ENCODE data around the gene FAM162B. TPM values are rescaled to one million over a fixed set of nuclear protein-coding genes. Genes with fewer than 3 reads are reported as not detected.

Gene FAM162B
- total RNA-seq, 1 experiment from 2014 or later = not detected

DNA sequence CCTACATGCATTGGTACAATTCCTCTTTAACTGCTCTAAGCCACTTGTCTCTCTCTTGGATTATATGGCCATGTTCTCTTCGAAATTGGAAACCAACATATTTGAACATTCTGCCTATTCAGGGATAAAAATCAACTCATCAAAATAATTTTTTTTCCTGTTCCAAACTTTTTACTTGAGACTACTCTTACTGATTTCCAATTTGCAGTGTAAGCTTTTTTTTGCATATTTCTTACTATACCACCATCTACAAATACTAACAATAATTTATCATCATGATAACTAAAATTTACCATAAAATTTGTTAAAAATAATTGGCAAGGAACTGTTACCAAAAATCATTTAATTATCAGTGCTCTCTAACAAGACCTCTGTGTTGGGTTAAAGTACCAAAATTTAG is 6.9 kb upstream of the FAM162B start:
- in situ Hi-C loops (cut with HindIII; ENCODE audit: low pct_unique_long_range_greater_than_20kb, low sequenced_read_pairs) (no loop called here), intact Hi-C loops (cut with micrococcal nuclease; ENCODE audit: unreplicated experiment) (no loop called here)
- CTCF ChIA-PET = no interaction called here

DNA sequence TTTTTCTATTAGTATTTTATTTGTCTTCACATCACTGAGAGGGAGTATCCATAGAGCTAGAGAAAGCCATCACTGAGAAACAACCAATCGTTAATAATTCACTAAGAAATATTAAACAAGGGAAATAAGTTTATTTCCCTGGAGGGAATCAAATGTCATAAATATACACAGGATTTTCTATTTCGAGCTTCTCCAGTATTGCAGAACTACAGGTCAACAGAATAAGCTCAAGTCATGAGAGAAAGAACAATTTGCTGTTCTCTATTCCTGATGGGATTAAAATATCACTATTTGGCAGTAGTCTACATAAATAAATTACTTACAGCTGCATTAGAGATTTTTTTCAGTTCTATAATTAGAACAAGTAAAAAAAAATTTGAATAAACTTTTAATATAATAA is 2.2 kb upstream of the FAM162B start:
- POLR2A ChIA-PET = no interaction called here
- intact Hi-C loops (cut with micrococcal nuclease; ENCODE audit: unreplicated experiment) (no loop called here), in situ Hi-C loops (cut with HindIII; ENCODE audit: low pct_unique_long_range_greater_than_20kb, low sequenced_read_pairs) (no loop called here)
- Histone ChIP-seq H3K36me3 (ENCODE audit: control insufficient read depth, insufficient read depth, low read length) (no peaks in the 10 kb centered on the region), H3K9me3 (ENCODE audit: control insufficient read depth, insufficient read depth, low read depth, low read length) (no peaks in the 10 kb centered on the region), H3K4me3 (ENCODE audit: low read depth in 2 of 2, low read length in 2 of 2) (no peak overlapping the region), H3K27ac (ENCODE audit: low read length) (no peak overlapping the region), H3K4me1 (ENCODE audit: control insufficient read depth, insufficient read depth, low read length) (no peaks in the 10 kb centered on the region), H3K27me3 (ENCODE audit: control insufficient read depth, insufficient read depth, low read length) (peaks cover 7% of the 10 kb centered on the region; the same call in 1 of the 2 replicates)
- CTCF ChIA-PET = interaction anchor here (0.6 to 0.7 kb wide), 2 partner anchors 103 to 570 kb away, joined by 3 to 6 read pairs; no protein-coding TSS in a partner anchor
- TF ChIP-seq POLR2AphosphoS5 (IDR thresholded peaks at IDR 0.05; ENCODE audit: low read depth, low read length) = no peak
- TF ChIP-seq, protein P1, sequence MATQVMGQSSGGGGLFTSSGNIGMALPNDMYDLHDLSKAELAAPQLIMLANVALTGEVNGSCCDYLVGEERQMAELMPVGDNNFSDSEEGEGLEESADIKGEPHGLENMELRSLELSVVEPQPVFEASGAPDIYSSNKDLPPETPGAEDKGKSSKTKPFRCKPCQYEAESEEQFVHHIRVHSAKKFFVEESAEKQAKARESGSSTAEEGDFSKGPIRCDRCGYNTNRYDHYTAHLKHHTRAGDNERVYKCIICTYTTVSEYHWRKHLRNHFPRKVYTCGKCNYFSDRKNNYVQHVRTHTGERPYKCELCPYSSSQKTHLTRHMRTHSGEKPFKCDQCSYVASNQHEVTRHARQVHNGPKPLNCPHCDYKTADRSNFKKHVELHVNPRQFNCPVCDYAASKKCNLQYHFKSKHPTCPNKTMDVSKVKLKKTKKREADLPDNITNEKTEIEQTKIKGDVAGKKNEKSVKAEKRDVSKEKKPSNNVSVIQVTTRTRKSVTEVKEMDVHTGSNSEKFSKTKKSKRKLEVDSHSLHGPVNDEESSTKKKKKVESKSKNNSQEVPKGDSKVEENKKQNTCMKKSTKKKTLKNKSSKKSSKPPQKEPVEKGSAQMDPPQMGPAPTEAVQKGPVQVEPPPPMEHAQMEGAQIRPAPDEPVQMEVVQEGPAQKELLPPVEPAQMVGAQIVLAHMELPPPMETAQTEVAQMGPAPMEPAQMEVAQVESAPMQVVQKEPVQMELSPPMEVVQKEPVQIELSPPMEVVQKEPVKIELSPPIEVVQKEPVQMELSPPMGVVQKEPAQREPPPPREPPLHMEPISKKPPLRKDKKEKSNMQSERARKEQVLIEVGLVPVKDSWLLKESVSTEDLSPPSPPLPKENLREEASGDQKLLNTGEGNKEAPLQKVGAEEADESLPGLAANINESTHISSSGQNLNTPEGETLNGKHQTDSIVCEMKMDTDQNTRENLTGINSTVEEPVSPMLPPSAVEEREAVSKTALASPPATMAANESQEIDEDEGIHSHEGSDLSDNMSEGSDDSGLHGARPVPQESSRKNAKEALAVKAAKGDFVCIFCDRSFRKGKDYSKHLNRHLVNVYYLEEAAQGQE (IDR thresholded peaks at IDR 0.05; ENCODE audit: insufficient read depth in 1 of 2, low read depth in 2 of 2, low read length in 1 of 2) = no peak
- TF ChIP-seq TCF7L2 (IDR thresholded peaks at IDR 0.05; ENCODE audit: low read depth, low read length) = no peak
- TF ChIP-seq SIN3A (IDR thresholded peaks at IDR 0.05; ENCODE audit: borderline replicate concordance, insufficient read depth, low read depth, low read length) = no peak
- TF ChIP-seq, protein P2, sequence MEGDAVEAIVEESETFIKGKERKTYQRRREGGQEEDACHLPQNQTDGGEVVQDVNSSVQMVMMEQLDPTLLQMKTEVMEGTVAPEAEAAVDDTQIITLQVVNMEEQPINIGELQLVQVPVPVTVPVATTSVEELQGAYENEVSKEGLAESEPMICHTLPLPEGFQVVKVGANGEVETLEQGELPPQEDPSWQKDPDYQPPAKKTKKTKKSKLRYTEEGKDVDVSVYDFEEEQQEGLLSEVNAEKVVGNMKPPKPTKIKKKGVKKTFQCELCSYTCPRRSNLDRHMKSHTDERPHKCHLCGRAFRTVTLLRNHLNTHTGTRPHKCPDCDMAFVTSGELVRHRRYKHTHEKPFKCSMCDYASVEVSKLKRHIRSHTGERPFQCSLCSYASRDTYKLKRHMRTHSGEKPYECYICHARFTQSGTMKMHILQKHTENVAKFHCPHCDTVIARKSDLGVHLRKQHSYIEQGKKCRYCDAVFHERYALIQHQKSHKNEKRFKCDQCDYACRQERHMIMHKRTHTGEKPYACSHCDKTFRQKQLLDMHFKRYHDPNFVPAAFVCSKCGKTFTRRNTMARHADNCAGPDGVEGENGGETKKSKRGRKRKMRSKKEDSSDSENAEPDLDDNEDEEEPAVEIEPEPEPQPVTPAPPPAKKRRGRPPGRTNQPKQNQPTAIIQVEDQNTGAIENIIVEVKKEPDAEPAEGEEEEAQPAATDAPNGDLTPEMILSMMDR (IDR thresholded peaks at IDR 0.05) = no peak
- ATAC-seq = no peak
- no TSS peak for BruUV-seq (replicated peaks)
- DNase-seq (ENCODE audit: low read depth, low spot score) = no peak

More for the DNA sequence above, 6.9 kb upstream of the FAM162B start:
- no peak for ATAC-seq
- peaks cover under 1% of the 10 kb centered on the region; the same call in 1 of the 2 replicates for H3K27me3 ChIP-seq (ENCODE audit: control insufficient read depth, insufficient read depth, low read length)
- TF ChIP-seq TCF7L2 (IDR thresholded peaks at IDR 0.05; ENCODE audit: low read depth, low read length) (no peak), POLR2AphosphoS5 (IDR thresholded peaks at IDR 0.05; ENCODE audit: low read depth, low read length) (no peak)
- TF ChIP-seq, protein P1 (IDR thresholded peaks at IDR 0.05; ENCODE audit: insufficient read depth in 1 of 2, low read depth in 2 of 2, low read length in 1 of 2) = no peak
- TF ChIP-seq, protein P2 (IDR thresholded peaks at IDR 0.05) = no peak
- no peaks in the 10 kb centered on the region for H3K4me1 ChIP-seq (ENCODE audit: control insufficient read depth, insufficient read depth, low read length)
- no peak overlapping the region for H3K4me3 ChIP-seq (ENCODE audit: low read depth in 2 of 2, low read length in 2 of 2)
- no peaks in the 10 kb centered on the region for H3K9me3 ChIP-seq (ENCODE audit: control insufficient read depth, insufficient read depth, low read depth, low read length)
- DNase-seq (ENCODE audit: low read depth, low spot score) = no peak
- H3K27ac ChIP-seq (ENCODE audit: low read length) = no peak overlapping the region
- no peaks in the 10 kb centered on the region for H3K36me3 ChIP-seq (ENCODE audit: control insufficient read depth, insufficient read depth, low read length)
- no TSS peak for BruUV-seq (replicated peaks)
- POLR2A ChIA-PET = no interaction called here
